Measurements from ENCODE around the gene SPTBN4.

The SPTBN4 gene

GRCh38 chr19:40501599-40501998 lies 34.8 kb downstream of the SPTBN4 start:
- H3K27ac ChIP-seq (ENCODE audit: low read length) = no peak overlapping the region
- H3K9ac ChIP-seq (ENCODE audit: low read depth, low read length) = no peak overlapping the region
- peaks cover 10% of the 10 kb centered on the region; the same call in 1 of the 2 replicates for H3K27me3 ChIP-seq (ENCODE audit: insufficient read depth, low read length)
- no peak overlapping the region for H3K4me3 ChIP-seq (ENCODE audit: low read length)
- H3K36me3 ChIP-seq (ENCODE audit: insufficient read depth, low read depth, low read length) = no peaks in the 10 kb centered on the region
- H3K4me1 ChIP-seq (ENCODE audit: insufficient read depth, low read length) = no peaks in the 10 kb centered on the region
- H3K9me3 ChIP-seq (ENCODE audit: insufficient read depth, low read depth, low read length) = no peaks in the 10 kb centered on the region

- H3K9ac ChIP-seq (ENCODE audit: low read depth, low read length) = no peak overlapping the region
- H3K27me3 ChIP-seq (ENCODE audit: insufficient read depth, low read length) = peaks cover 10% of the 10 kb centered on the region; the same call in 1 of the 2 replicates
- no peak overlapping the region for H3K27ac ChIP-seq (ENCODE audit: low read length)
Measured at GRCh38 chr19:40502081-40502480, 35.3 kb downstream of the SPTBN4 start.

GRCh38 chr19:40502647-40503319 lies 36.0 kb downstream of the SPTBN4 start:
- Histone ChIP-seq H3K4me1 (ENCODE audit: insufficient read depth, low read length) (no peaks in the 10 kb centered on the region), H3K9ac (ENCODE audit: low read depth, low read length) (no peak overlapping the region), H3K9me3 (ENCODE audit: insufficient read depth, low read depth, low read length) (no peaks in the 10 kb centered on the region), H3K27ac (ENCODE audit: low read length) (no peak overlapping the region), H3K4me3 (ENCODE audit: low read length) (no peak overlapping the region), H3K27me3 (ENCODE audit: insufficient read depth, low read length) (peaks cover 10% of the 10 kb centered on the region; the same call in 1 of the 2 replicates), H3K36me3 (ENCODE audit: insufficient read depth, low read depth, low read length) (no peaks in the 10 kb centered on the region)

More at GRCh38 chr19:40502081-40502480, 35.3 kb downstream of the SPTBN4 start:
- H3K36me3 ChIP-seq (ENCODE audit: insufficient read depth, low read depth, low read length) = no peaks in the 10 kb centered on the region
- no peaks in the 10 kb centered on the region for H3K4me1 ChIP-seq (ENCODE audit: insufficient read depth, low read length)
- H3K9me3 ChIP-seq (ENCODE audit: insufficient read depth, low read depth, low read length) = no peaks in the 10 kb centered on the region
- H3K4me3 ChIP-seq (ENCODE audit: low read length) = no peak overlapping the region

GRCh38 chr19:40503320-40503695 lies 36.5 kb downstream of the SPTBN4 start:
- no peaks in the 10 kb centered on the region for H3K36me3 ChIP-seq (ENCODE audit: insufficient read depth, low read depth, low read length)

GRCh38 chr19:40506099-40506498 lies 39.3 kb downstream of the SPTBN4 start:
- H3K4me3 ChIP-seq (ENCODE audit: low read length) = no peak overlapping the region
- H3K27ac ChIP-seq (ENCODE audit: low read length) = no peak overlapping the region
- H3K9ac ChIP-seq (ENCODE audit: low read depth, low read length) = no peak overlapping the region
- H3K36me3 ChIP-seq (ENCODE audit: insufficient read depth, low read depth, low read length) = no peaks in the 10 kb centered on the region
- no peaks in the 10 kb centered on the region for H3K9me3 ChIP-seq (ENCODE audit: insufficient read depth, low read depth, low read length)
- peaks cover 33% of the 10 kb centered on the region for H3K27me3 ChIP-seq (ENCODE audit: insufficient read depth, low read length)
- no peaks in the 10 kb centered on the region for H3K4me1 ChIP-seq (ENCODE audit: insufficient read depth, low read length)

More at GRCh38 chr19:40503320-40503695, 36.5 kb downstream of the SPTBN4 start:
- no peak overlapping the region for H3K9ac ChIP-seq (ENCODE audit: low read depth, low read length)
- H3K4me1 ChIP-seq (ENCODE audit: insufficient read depth, low read length) = no peaks in the 10 kb centered on the region
- H3K9me3 ChIP-seq (ENCODE audit: insufficient read depth, low read depth, low read length) = no peaks in the 10 kb centered on the region
- H3K27me3 ChIP-seq (ENCODE audit: insufficient read depth, low read length) = peaks cover 10% of the 10 kb centered on the region; the same call in 1 of the 2 replicates
- no peak overlapping the region for H3K4me3 ChIP-seq (ENCODE audit: low read length)
- no peak overlapping the region for H3K27ac ChIP-seq (ENCODE audit: low read length)

- H3K9me3 ChIP-seq (ENCODE audit: insufficient read depth, low read depth, low read length) = no peaks in the 10 kb centered on the region
- H3K9ac ChIP-seq (ENCODE audit: low read depth, low read length) = no peak overlapping the region
- no peak overlapping the region for H3K27ac ChIP-seq (ENCODE audit: low read length)
- no peak overlapping the region for H3K4me3 ChIP-seq (ENCODE audit: low read length)
- no peaks in the 10 kb centered on the region for H3K4me1 ChIP-seq (ENCODE audit: insufficient read depth, low read length)
- no peaks in the 10 kb centered on the region for H3K36me3 ChIP-seq (ENCODE audit: insufficient read depth, low read depth, low read length)
- peaks cover 50% of the 10 kb centered on the region for H3K27me3 ChIP-seq (ENCODE audit: insufficient read depth, low read length)
Measured at GRCh38 chr19:40507892-40508291, 41.1 kb downstream of the SPTBN4 start.

GRCh38 chr19:40508739-40509260 lies 42.0 kb downstream of the SPTBN4 start:
- no peak overlapping the region for H3K4me3 ChIP-seq (ENCODE audit: low read length)
- H3K27me3 ChIP-seq (ENCODE audit: insufficient read depth, low read length) = peaks cover 60% of the 10 kb centered on the region
- no peaks in the 10 kb centered on the region for H3K36me3 ChIP-seq (ENCODE audit: insufficient read depth, low read depth, low read length)

GRCh38 chr19:40510526-40511115 lies 43.8 kb downstream of the SPTBN4 start:
- Histone ChIP-seq H3K9ac (ENCODE audit: low read depth, low read length) (no peak overlapping the region), H3K4me1 (ENCODE audit: insufficient read depth, low read length) (no peaks in the 10 kb centered on the region), H3K27ac (ENCODE audit: low read length) (no peak overlapping the region), H3K9me3 (ENCODE audit: insufficient read depth, low read depth, low read length) (peaks cover 7% of the 10 kb centered on the region; the same call in 1 of the 2 replicates), H3K4me3 (ENCODE audit: low read length) (no peak overlapping the region), H3K36me3 (ENCODE audit: insufficient read depth, low read depth, low read length) (no peaks in the 10 kb centered on the region), H3K27me3 (ENCODE audit: insufficient read depth, low read length) (peaks cover 77% of the 10 kb centered on the region)

More at GRCh38 chr19:40508739-40509260, 42.0 kb downstream of the SPTBN4 start:
- Histone ChIP-seq H3K9ac (ENCODE audit: low read depth, low read length) (no peak overlapping the region), H3K27ac (ENCODE audit: low read length) (no peak overlapping the region), H3K9me3 (ENCODE audit: insufficient read depth, low read depth, low read length) (peaks cover 7% of the 10 kb centered on the region; the same call in 1 of the 2 replicates), H3K4me1 (ENCODE audit: insufficient read depth, low read length) (no peaks in the 10 kb centered on the region)

GRCh38 chr19:40511487-40511886 lies 44.7 kb downstream of the SPTBN4 start:
- Histone ChIP-seq H3K27ac (ENCODE audit: low read length) (no peak overlapping the region), H3K9ac (ENCODE audit: low read depth, low read length) (no peak overlapping the region), H3K9me3 (ENCODE audit: insufficient read depth, low read depth, low read length) (peaks cover 7% of the 10 kb centered on the region; the same call in 1 of the 2 replicates), H3K4me1 (ENCODE audit: insufficient read depth, low read length) (no peaks in the 10 kb centered on the region), H3K4me3 (ENCODE audit: low read length) (no peak overlapping the region), H3K36me3 (ENCODE audit: insufficient read depth, low read depth, low read length) (no peaks in the 10 kb centered on the region), H3K27me3 (ENCODE audit: insufficient read depth, low read length) (peaks cover 70% of the 10 kb centered on the region)

GRCh38 chr19:40512110-40512472 lies 45.3 kb downstream of the SPTBN4 start:
- Histone ChIP-seq H3K27ac (ENCODE audit: low read length) (no peak overlapping the region), H3K9ac (ENCODE audit: low read depth, low read length) (no peak overlapping the region), H3K4me3 (ENCODE audit: low read length) (0 out of 2 replicates have a peak overlapping the region, but pooled peaks have one; percentile 51), H3K27me3 (ENCODE audit: insufficient read depth, low read length) (peaks cover 75% of the 10 kb centered on the region), H3K9me3 (ENCODE audit: insufficient read depth, low read depth, low read length) (peaks cover 7% of the 10 kb centered on the region; the same call in 1 of the 2 replicates), H3K4me1 (ENCODE audit: insufficient read depth, low read length) (no peaks in the 10 kb centered on the region), H3K36me3 (ENCODE audit: insufficient read depth, low read depth, low read length) (no peaks in the 10 kb centered on the region)

GRCh38 chr19:40512473-40513344 lies 45.9 kb downstream of the SPTBN4 start:
- Histone ChIP-seq H3K9ac (ENCODE audit: low read depth, low read length) (no peak overlapping the region), H3K27me3 (ENCODE audit: insufficient read depth, low read length) (peaks cover 81% of the 10 kb centered on the region), H3K9me3 (ENCODE audit: insufficient read depth, low read depth, low read length) (peaks cover 7% of the 10 kb centered on the region; the same call in 1 of the 2 replicates), H3K4me3 (ENCODE audit: low read length) (peak overlapping the region; percentile 51; the same call in 1 of the 2 replicates), H3K27ac (ENCODE audit: low read length) (no peak overlapping the region), H3K36me3 (ENCODE audit: insufficient read depth, low read depth, low read length) (no peaks in the 10 kb centered on the region), H3K4me1 (ENCODE audit: insufficient read depth, low read length) (no peaks in the 10 kb centered on the region)

Measured in iPS-20b (cell line).